ENCODE data around the gene SLC35B2.

The SLC35B2 gene

GRCh38 chr6:44266347-44266746, 9.0 kb upstream of the SLC35B2 start:
- H3K79me1 ChIP-seq (ENCODE audit: low read length): peaks cover 2% of the 10 kb centered on the region
- H2AK5ac ChIP-seq (ENCODE audit: low read length): no peak overlapping the region
- H3K27ac ChIP-seq (ENCODE audit: low read depth, low read length): no peak overlapping the region
- H3K4ac ChIP-seq (ENCODE audit: low read depth, low read length): no peak overlapping the region
- no peak overlapping the region for H3K4me3 ChIP-seq (ENCODE audit: low read length)
- peaks cover 11% of the 10 kb centered on the region for H3K4me1 ChIP-seq (ENCODE audit: control insufficient read depth, low read depth, low read length)
- WGBS (ENCODE audit: extremely low coverage, insufficient coverage, low lambda C conversion rate): no CpG with 5 or more reads among the region's 3 CpGs
- no peaks in the 10 kb centered on the region for H3K79me2 ChIP-seq (ENCODE audit: control insufficient read depth, insufficient read depth, low read length)
- no peak overlapping the region for H2BK15ac ChIP-seq (replicated peaks; ENCODE audit: low read depth)
- no peak overlapping the region for H2BK5ac ChIP-seq (ENCODE audit: low read length)
- H4K8ac ChIP-seq (ENCODE audit: low read depth, low read length): no peak overlapping the region
- no peak overlapping the region for H2BK120ac ChIP-seq (ENCODE audit: low read depth, low read length)
- H3K27me3 ChIP-seq (ENCODE audit: insufficient read depth, low read length, poor library complexity): no peaks in the 10 kb centered on the region
- no peak overlapping the region for H3K23ac ChIP-seq (ENCODE audit: low read length)
- no peak overlapping the region for H4K5ac ChIP-seq (ENCODE audit: low read length)
- no peaks in the 10 kb centered on the region for H3K36me3 ChIP-seq (ENCODE audit: control insufficient read depth, insufficient read depth, low read length)
- no peak overlapping the region for H3K18ac ChIP-seq (ENCODE audit: low read length)
- H3K56ac ChIP-seq (ENCODE audit: low read length): no peak overlapping the region
- no peak overlapping the region for H3K9ac ChIP-seq (ENCODE audit: low read length)
- DNase-seq: no peak
- H3K4me2 ChIP-seq (ENCODE audit: low read length): no peak overlapping the region

GRCh38 chr6:44265722-44266233, 8.4 kb upstream of the SLC35B2 start:
- Histone ChIP-seq H4K8ac (ENCODE audit: low read depth, low read length) (no peak overlapping the region), H2BK120ac (ENCODE audit: low read depth, low read length) (no peak overlapping the region), H3K27ac (ENCODE audit: low read depth, low read length) (no peak overlapping the region), H2BK5ac (ENCODE audit: low read length) (no peak overlapping the region), H3K27me3 (ENCODE audit: insufficient read depth, low read length, poor library complexity) (no peaks in the 10 kb centered on the region), H3K4ac (ENCODE audit: low read depth, low read length) (no peak overlapping the region), H3K36me3 (ENCODE audit: control insufficient read depth, insufficient read depth, low read length) (no peaks in the 10 kb centered on the region), H3K23ac (ENCODE audit: low read length) (no peak overlapping the region), H3K4me1 (ENCODE audit: control insufficient read depth, low read depth, low read length) (peaks cover 11% of the 10 kb centered on the region), H2AK5ac (ENCODE audit: low read length) (no peak overlapping the region), H2BK15ac (replicated peaks; ENCODE audit: low read depth) (no peak overlapping the region), H3K79me2 (ENCODE audit: control insufficient read depth, insufficient read depth, low read length) (no peaks in the 10 kb centered on the region), H3K79me1 (ENCODE audit: low read length) (peaks cover 2% of the 10 kb centered on the region), H3K18ac (ENCODE audit: low read length) (no peak overlapping the region), H3K56ac (ENCODE audit: low read length) (peak overlapping the region; percentile 59), H3K4me2 (ENCODE audit: low read length) (no peak overlapping the region), H3K9ac (ENCODE audit: low read length) (no peak overlapping the region), H4K5ac (ENCODE audit: low read length) (no peak overlapping the region), H3K4me3 (ENCODE audit: low read length) (no peak overlapping the region)
- 100% methylated on average over 1 of the region's 17 CpGs for WGBS (ENCODE audit: extremely low coverage, insufficient coverage, low lambda C conversion rate)
- DNase-seq: no peak

GRCh38 chr6:44265007-44265721, 7.8 kb upstream of the SLC35B2 start, which contains the start of gene NFKBIE:
NFKBIE (minus strand) TSS chr6:44265551; CDS start chr6:44265346, 205 bp downstream.
- H3K27ac ChIP-seq (ENCODE audit: low read depth, low read length): no peak within 1 kb of the TSS
- H3K56ac ChIP-seq (ENCODE audit: low read length): peak within 1 kb of the TSS; percentile 85
- no peaks in the 10 kb centered on the region for H3K36me3 ChIP-seq (ENCODE audit: control insufficient read depth, insufficient read depth, low read length)
- no peak within 1 kb of the TSS for H2BK5ac ChIP-seq (ENCODE audit: low read length)
- H3K18ac ChIP-seq (ENCODE audit: low read length): peak within 1 kb of the TSS; percentile 53
- peak within 1 kb of the TSS; percentile 85 for H3K9ac ChIP-seq (ENCODE audit: low read length)
- no peaks in the 10 kb centered on the region for H3K27me3 ChIP-seq (ENCODE audit: insufficient read depth, low read length, poor library complexity)
- H3K79me2 ChIP-seq (ENCODE audit: control insufficient read depth, insufficient read depth, low read length): no peaks in the 10 kb centered on the region
- peak within 1 kb of the TSS; percentile 92 for H3K4me2 ChIP-seq (ENCODE audit: low read length)
- H3K4ac ChIP-seq (ENCODE audit: low read depth, low read length): no peak within 1 kb of the TSS
- WGBS (ENCODE audit: extremely low coverage, insufficient coverage, low lambda C conversion rate): no CpG with 5 or more reads among the region's 72 CpGs
- no peak within 1 kb of the TSS for H3K23ac ChIP-seq (ENCODE audit: low read length)
- peaks cover 11% of the 10 kb centered on the region for H3K4me1 ChIP-seq (ENCODE audit: control insufficient read depth, low read depth, low read length)
- no peak within 1 kb of the TSS for H2AK5ac ChIP-seq (ENCODE audit: low read length)
- H4K8ac ChIP-seq (ENCODE audit: low read depth, low read length): no peak within 1 kb of the TSS
- no peak within 1 kb of the TSS for H4K5ac ChIP-seq (ENCODE audit: low read length)
- DNase-seq: peak; percentile 91
- H2BK15ac ChIP-seq (replicated peaks; ENCODE audit: low read depth): no peak within 1 kb of the TSS
- peaks cover 2% of the 10 kb centered on the region for H3K79me1 ChIP-seq (ENCODE audit: low read length)
- H2BK120ac ChIP-seq (ENCODE audit: low read depth, low read length): no peak within 1 kb of the TSS
- peak within 1 kb of the TSS; percentile 67 for H3K4me3 ChIP-seq (ENCODE audit: low read length)

GRCh38 chr6:44264154-44265006, 7.1 kb upstream of the SLC35B2 start:
- Histone ChIP-seq H3K18ac (ENCODE audit: low read length) (no peak overlapping the region), H4K8ac (ENCODE audit: low read depth, low read length) (no peak overlapping the region), H3K4me2 (ENCODE audit: low read length) (peak overlapping the region; percentile 92), H3K36me3 (ENCODE audit: control insufficient read depth, insufficient read depth, low read length) (no peaks in the 10 kb centered on the region), H3K56ac (ENCODE audit: low read length) (peak overlapping the region; percentile 85), H2BK15ac (replicated peaks; ENCODE audit: low read depth) (no peak overlapping the region), H3K9ac (ENCODE audit: low read length) (peak overlapping the region; percentile 85), H3K79me1 (ENCODE audit: low read length) (peaks cover 2% of the 10 kb centered on the region), H4K5ac (ENCODE audit: low read length) (no peak overlapping the region), H2BK5ac (ENCODE audit: low read length) (no peak overlapping the region), H3K27me3 (ENCODE audit: insufficient read depth, low read length, poor library complexity) (no peaks in the 10 kb centered on the region), H3K23ac (ENCODE audit: low read length) (no peak overlapping the region), H3K4me1 (ENCODE audit: control insufficient read depth, low read depth, low read length) (peaks cover 11% of the 10 kb centered on the region), H3K4ac (ENCODE audit: low read depth, low read length) (no peak overlapping the region), H2AK5ac (ENCODE audit: low read length) (no peak overlapping the region), H2BK120ac (ENCODE audit: low read depth, low read length) (no peak overlapping the region), H3K79me2 (ENCODE audit: control insufficient read depth, insufficient read depth, low read length) (no peaks in the 10 kb centered on the region), H3K4me3 (ENCODE audit: low read length) (peak overlapping the region; percentile 67), H3K27ac (ENCODE audit: low read depth, low read length) (no peak overlapping the region)
- no CpG with 5 or more reads among the region's 13 CpGs for WGBS (ENCODE audit: extremely low coverage, insufficient coverage, low lambda C conversion rate)
- DNase-seq: no peak

GRCh38 chr6:44263354-44264100, 6.2 kb upstream of the SLC35B2 start:
- Histone ChIP-seq H3K4me3 (ENCODE audit: low read length) (no peak overlapping the region), H2BK120ac (ENCODE audit: low read depth, low read length) (no peak overlapping the region), H2BK5ac (ENCODE audit: low read length) (no peak overlapping the region), H4K8ac (ENCODE audit: low read depth, low read length) (no peak overlapping the region), H3K79me1 (ENCODE audit: low read length) (peaks cover 2% of the 10 kb centered on the region), H2AK5ac (ENCODE audit: low read length) (no peak overlapping the region), H3K4me2 (ENCODE audit: low read length) (peak overlapping the region; percentile 13), H3K27me3 (ENCODE audit: insufficient read depth, low read length, poor library complexity) (no peaks in the 10 kb centered on the region), H2BK15ac (replicated peaks; ENCODE audit: low read depth) (no peak overlapping the region), H3K36me3 (ENCODE audit: control insufficient read depth, insufficient read depth, low read length) (no peaks in the 10 kb centered on the region), H3K4me1 (ENCODE audit: control insufficient read depth, low read depth, low read length) (peaks cover 11% of the 10 kb centered on the region), H3K56ac (ENCODE audit: low read length) (peak overlapping the region; percentile 72), H3K9ac (ENCODE audit: low read length) (peak overlapping the region; percentile 85), H3K4ac (ENCODE audit: low read depth, low read length) (no peak overlapping the region), H3K23ac (ENCODE audit: low read length) (no peak overlapping the region), H3K79me2 (ENCODE audit: control insufficient read depth, insufficient read depth, low read length) (no peaks in the 10 kb centered on the region), H3K18ac (ENCODE audit: low read length) (no peak overlapping the region), H4K5ac (ENCODE audit: low read length) (no peak overlapping the region), H3K27ac (ENCODE audit: low read depth, low read length) (no peak overlapping the region)
- no peak for DNase-seq
- no CpG with 5 or more reads among the region's 9 CpGs for WGBS (ENCODE audit: extremely low coverage, insufficient coverage, low lambda C conversion rate)

Data from mesendoderm (in vitro differentiated cells).